Activated T-helper 1 cell treated with Interleukin-2 at 50 U/mL for 16 hours (primary cell): ENCODE data around the gene LRRC4B.
A peak's percentile ranks its signal among the peaks of the same experiment; 100 is the strongest.
"Not testable (repeated sequence)": the region's sequence is repeated elsewhere in the genome, so short reads cannot be mapped to it uniquely, and the experiment has no call there.

ENCODE experiments used
- DNase-seq: peaks from one replicate; pipeline ENCODE4 v3.0.0-alpha.2; 2020; ENCODE audit warnings: low read depth

LRRC4B gene

GRCh38 chr19:50485284-50485955 lies 82.8 kb downstream of the LRRC4B start:
- no peak for DNase-seq

GRCh38 chr19:50482916-50483315 lies 85.3 kb downstream of the LRRC4B start:
- no peak for DNase-seq

DNA sequence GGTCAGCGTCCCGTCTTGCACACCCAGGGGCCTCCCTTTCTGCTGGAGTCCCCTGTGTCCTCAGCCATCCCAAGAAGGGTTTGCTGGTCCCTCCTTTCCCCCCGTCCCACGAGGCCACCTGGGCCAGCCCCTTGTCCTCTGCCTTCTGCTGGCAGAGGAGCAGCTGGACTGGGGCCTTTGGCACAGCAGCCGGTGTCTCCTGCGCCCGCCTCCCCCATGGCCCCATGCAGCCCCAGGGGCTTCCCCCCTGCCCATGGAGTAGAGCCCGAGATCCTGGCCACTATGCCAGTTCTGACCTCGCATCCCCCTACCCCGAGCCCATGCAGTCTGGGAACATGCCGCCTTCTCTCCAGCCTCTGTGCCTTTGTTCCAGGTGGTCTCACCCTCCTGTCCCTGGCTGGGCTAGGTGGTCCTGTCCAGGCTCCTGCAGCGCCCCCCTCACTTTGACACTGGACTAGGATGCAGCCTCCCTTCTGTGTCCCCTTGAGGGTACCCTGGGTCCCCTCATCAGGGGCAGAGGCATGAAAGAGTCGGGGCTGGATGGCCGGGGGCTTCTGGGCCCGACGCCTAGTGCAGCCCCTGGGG lies 85.9 kb downstream of the LRRC4B start:
- no peak for DNase-seq

- no peak for DNase-seq
These were observed 86.7 kb downstream of the LRRC4B start for GRCh38 chr19:50481351-50482149.

- DNase-seq: no peak
These were observed 87.7 kb downstream of the LRRC4B start for GRCh38 chr19:50480281-50481111.

- DNase-seq: no peak
These were observed 88.4 kb downstream of the LRRC4B start for GRCh38 chr19:50479761-50480251.

GRCh38 chr19:50478901-50479715 lies 89.1 kb downstream of the LRRC4B start:
- no peak for DNase-seq

GRCh38 chr19:50477751-50478515 lies 90.3 kb downstream of the LRRC4B start:
- no peak for DNase-seq

DNA sequence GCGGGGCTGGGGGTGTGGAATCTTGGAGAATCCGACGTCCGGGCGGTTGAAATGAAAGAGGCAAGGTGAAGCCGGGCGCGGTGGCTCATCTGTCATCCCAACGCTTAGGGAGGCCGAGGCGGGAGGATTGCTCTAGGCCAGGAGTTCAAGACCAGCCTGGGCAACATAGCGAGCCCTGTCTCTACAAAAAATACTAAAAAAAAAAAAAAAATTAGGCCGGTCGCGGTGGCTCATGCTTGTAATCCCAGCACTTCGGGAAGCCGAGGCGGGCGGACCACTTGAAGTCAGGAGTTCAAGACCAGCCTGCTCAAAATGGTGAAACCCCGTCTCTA lies 91.4 kb downstream of the LRRC4B start:
- DNase-seq: no peak

GRCh38 chr19:50476224-50476906 lies 91.9 kb downstream of the LRRC4B start, which contains the start of the genes EMC10 and GARIN5A:
Gene EMC10, plus strand, starts transcription at chr19:50476507. Its CDS starts 38 bp downstream, at chr19:50476545.
Gene GARIN5A, minus strand, starts transcription at chr19:50476848. Its CDS starts 460 bp downstream, at chr19:50476388.
- peak; percentile 89 for DNase-seq

- no peak for DNase-seq
These were observed 92.5 kb downstream of the LRRC4B start for GRCh38 chr19:50475736-50476223.

DNA sequence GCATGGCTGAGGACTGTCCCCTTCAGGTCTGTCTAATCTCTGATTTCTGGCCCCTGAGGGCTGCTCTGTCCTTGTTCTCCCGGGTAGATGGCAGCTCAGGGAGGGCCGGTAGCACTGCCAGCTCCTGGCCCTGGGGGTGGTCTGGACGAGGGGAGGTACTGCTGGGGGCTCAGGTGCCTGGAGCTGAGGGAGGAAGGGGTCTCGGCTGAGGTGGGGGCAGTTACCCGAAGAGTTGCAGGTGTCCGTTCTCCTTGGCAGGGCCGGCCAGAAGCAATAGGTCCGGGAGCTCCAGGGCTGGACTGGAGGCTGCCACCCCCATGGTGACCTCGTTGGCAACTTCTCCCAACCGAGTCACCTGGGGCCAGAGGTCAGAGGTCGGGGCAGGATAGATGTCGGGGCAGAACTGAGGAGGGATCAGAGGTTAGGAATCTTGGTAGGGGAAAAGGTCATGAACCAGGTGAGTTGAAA lies 93.1 kb downstream of the LRRC4B start:
- DNase-seq: no peak

- DNase-seq: not testable (repeated sequence)
These were observed 94.9 kb downstream of the LRRC4B start for GRCh38 chr19:50473336-50473735.

DNA sequence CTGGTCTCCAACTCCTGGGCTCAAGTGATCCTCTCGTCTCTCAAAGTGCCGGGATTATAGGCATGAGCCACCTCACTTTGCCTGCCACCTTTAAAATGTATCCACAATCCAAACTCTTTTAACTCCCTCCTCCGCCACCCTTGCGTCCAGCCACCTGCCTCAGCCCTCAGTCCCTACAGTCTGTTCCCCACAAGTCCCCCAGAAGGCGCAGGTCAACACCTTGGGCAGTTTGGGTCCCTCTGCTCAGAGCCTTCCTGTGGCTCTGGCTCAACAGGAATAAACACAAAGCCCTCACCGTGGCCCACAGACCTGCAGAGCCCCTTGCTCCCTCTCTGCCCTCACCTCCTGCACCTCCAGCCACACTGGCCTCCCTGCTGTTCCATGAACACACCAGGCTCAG lies 99.4 kb downstream of the LRRC4B start:
- no peak for DNase-seq

DNA sequence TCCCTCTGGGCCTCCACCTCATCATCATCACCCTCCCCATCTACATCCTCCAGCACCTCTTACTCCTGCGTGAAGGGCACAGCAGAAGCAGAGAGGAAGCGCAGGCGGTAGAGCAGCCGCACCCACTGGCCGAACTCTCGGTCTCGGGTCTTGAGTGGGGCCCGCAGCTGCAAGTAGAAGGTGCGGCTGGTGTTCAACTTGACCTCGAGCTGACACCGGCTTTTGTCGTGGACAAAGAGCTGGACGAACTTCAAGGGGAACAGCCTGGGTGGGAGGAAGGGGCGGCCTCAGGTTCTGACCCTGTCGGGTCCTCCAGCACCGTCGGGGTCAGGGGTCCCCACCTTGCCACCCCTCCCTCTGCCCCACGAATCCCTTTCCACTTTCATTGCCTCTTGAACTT lies 100.7 kb downstream of the LRRC4B start:
- DNase-seq: no peak
